ENCODE data around the gene STXBP5. TPM values are rescaled to one million over a fixed set of nuclear protein-coding genes. Genes with fewer than 3 reads are reported as not detected.

Gene STXBP5
- total and polyA plus RNA-seq, 9 of the 15 experiments (the other 6 are each of a cell fraction or from before 2014, with no cell fraction given), result 23.3 to 172 (median 71.5) TPM

- TF ChIP-seq, protein P1, sequence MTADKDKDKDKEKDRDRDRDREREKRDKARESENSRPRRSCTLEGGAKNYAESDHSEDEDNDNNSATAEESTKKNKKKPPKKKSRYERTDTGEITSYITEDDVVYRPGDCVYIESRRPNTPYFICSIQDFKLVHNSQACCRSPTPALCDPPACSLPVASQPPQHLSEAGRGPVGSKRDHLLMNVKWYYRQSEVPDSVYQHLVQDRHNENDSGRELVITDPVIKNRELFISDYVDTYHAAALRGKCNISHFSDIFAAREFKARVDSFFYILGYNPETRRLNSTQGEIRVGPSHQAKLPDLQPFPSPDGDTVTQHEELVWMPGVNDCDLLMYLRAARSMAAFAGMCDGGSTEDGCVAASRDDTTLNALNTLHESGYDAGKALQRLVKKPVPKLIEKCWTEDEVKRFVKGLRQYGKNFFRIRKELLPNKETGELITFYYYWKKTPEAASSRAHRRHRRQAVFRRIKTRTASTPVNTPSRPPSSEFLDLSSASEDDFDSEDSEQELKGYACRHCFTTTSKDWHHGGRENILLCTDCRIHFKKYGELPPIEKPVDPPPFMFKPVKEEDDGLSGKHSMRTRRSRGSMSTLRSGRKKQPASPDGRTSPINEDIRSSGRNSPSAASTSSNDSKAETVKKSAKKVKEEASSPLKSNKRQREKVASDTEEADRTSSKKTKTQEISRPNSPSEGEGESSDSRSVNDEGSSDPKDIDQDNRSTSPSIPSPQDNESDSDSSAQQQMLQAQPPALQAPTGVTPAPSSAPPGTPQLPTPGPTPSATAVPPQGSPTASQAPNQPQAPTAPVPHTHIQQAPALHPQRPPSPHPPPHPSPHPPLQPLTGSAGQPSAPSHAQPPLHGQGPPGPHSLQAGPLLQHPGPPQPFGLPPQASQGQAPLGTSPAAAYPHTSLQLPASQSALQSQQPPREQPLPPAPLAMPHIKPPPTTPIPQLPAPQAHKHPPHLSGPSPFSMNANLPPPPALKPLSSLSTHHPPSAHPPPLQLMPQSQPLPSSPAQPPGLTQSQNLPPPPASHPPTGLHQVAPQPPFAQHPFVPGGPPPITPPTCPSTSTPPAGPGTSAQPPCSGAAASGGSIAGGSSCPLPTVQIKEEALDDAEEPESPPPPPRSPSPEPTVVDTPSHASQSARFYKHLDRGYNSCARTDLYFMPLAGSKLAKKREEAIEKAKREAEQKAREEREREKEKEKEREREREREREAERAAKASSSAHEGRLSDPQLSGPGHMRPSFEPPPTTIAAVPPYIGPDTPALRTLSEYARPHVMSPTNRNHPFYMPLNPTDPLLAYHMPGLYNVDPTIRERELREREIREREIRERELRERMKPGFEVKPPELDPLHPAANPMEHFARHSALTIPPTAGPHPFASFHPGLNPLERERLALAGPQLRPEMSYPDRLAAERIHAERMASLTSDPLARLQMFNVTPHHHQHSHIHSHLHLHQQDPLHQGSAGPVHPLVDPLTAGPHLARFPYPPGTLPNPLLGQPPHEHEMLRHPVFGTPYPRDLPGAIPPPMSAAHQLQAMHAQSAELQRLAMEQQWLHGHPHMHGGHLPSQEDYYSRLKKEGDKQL (CRISPR knock-in tag; IDR thresholded peaks at IDR 0.05; ENCODE audit: borderline replicate concordance), result no peak
- TF ChIP-seq FOXK2 (conservative IDR thresholded peaks at IDR 0.05 in 1 of 2, IDR thresholded peaks at IDR 0.05 in 1 of 2; ENCODE audit: low read depth in 2 of 2), result 0 out of 4 replicates have a peak, but pooled peaks of 1 of the 2 experiments have one; percentile 13
- TF ChIP-seq DDX20 (tag; IDR thresholded peaks at IDR 0.05; ENCODE audit: low read depth), result peak; percentile 40; the same call in 1 of the 2 replicates
- TF ChIP-seq ARID4B (CRISPR knock-in tag; IDR thresholded peaks at IDR 0.05), result no peak
- no peak for TF ChIP-seq ZNF316 (IDR thresholded peaks at IDR 0.05)
- 0 out of 2 replicates have a peak, but pooled peaks have one; percentile 10 for TF ChIP-seq ZBTB12 (CRISPR knock-in tag; IDR thresholded peaks at IDR 0.05)
- no peak for TF ChIP-seq NUFIP1 (IDR thresholded peaks at IDR 0.05; ENCODE audit: partially characterized antibody)
- 0 out of 2 replicates have a peak, but pooled peaks have one; percentile 53 for TF ChIP-seq ZBTB9 (CRISPR knock-in tag; IDR thresholded peaks at IDR 0.05)
- peak; percentile 56 for TF ChIP-seq GTF2E2 (tag; IDR thresholded peaks at IDR 0.05)
- TF ChIP-seq KLF6 (CRISPR knock-in tag; IDR thresholded peaks at IDR 0.05; ENCODE audit: borderline replicate concordance), result peak; percentile 22; the same call in 1 of the 2 replicates
- 0 out of 2 replicates have a peak, but pooled peaks have one; percentile 25 for TF ChIP-seq ZBTB17 (CRISPR knock-in tag; IDR thresholded peaks at IDR 0.05)
- 0 out of 2 replicates have a peak, but pooled peaks have one; percentile 36 for TF ChIP-seq BCL6 (CRISPR knock-in tag; IDR thresholded peaks at IDR 0.05)
Measured at GRCh38 chr6:147161253-147161973, 42.8 kb upstream of the STXBP5 start (continued).

All from K562 (cell line).